NCI-H774 (cell line): ENCODE results near the gene SPEN.
"Not testable (repeated sequence)": the region's sequence is repeated elsewhere in the genome, so short reads cannot be mapped to it uniquely, and the experiment has no call there.

Experiments used
- DNase-seq: peaks from one replicate; lab custom pipeline; 2025; lab: John Stamatoyannopoulos, UW

Gene SPEN

GRCh38 chr1:15896841-15897610 is 49.5 kb downstream of the SPEN start:
- not testable (repeated sequence) for DNase-seq

DNA sequence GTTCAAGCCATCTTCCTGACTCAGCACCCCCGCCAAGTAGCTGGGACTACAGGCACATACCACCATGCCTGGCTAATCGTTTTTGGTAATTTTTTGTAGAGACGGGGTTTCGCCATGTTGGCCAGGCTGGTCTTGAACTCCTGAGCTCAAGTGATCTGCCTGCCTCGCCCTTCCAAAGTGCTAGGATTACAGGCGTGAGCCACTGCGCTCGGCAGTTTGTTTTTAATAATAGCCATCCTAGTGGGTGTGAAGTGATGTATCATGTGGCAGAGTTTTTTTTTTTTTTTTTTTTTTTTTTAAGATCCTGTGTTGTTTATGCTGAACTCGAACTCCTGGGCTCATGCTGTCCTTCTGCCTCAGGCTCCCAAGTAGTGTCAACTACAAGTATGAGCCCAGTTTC is 51.8 kb downstream of the SPEN start:
- DNase-seq, result no peak

- DNase-seq, result no peak
These were observed 53.3 kb downstream of the SPEN start for GRCh38 chr1:15900662-15901279.

- no peak for DNase-seq
These were observed 55.4 kb downstream of the SPEN start for GRCh38 chr1:15902882-15903281.

DNA sequence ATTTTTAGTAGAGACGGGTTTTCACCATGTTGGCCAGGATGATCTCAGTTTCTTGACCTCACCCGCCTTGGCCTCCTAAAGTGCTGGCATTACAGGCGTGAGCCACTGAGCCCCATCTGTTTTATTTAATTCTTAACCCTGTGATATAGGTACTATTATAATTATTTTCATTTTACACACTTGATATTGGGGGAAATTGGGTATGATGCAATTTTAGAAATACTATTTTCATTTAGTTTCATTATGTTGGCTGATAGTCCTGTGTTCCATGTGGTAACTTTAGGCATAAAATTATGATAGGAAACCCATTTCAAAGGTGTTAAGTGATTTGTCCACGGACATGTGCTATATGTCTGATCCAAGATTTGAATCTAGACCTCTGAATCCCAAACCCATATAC is 61.1 kb downstream of the SPEN start:
- no peak for DNase-seq

DNA sequence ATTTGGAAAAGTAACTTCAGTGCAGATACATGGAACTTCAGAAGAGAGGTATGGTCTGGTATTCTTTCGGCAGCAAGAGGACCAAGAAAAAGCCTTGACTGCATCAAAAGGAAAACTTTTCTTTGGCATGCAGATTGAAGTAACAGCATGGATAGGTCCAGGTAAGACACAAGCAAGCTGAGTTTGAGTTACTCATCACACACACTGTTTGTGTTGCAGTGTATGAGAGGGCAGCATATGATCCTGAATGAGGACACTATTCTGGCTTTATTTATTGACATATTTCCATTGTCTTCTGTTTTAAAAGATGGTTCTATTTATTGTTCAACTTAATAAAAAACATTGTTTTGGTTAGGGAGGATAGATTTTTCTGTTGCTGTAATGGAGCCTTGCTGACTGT is 63.6 kb downstream of the SPEN start:
- no peak for DNase-seq

DNA sequence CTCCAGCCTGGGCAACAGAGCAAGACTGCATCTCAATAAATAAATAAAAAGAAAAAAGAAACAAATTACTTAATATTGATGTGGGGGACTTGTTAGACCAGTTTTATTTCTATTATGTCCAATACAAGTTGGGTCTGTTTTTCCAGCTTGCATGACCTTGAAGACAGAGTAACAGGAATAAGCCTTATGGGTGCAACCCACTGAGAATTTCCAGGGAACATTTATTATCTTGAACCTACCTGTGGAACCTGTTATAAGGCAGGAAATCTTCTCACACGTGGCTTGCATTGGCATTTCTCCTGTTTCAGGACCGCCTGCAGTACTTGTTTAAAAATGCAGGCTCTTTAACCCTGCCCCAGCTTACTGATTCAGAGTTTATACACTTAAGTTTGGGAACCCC is 64.4 kb downstream of the SPEN start:
- DNase-seq, result no peak

- not testable (repeated sequence) for DNase-seq
These were observed 66.1 kb downstream of the SPEN start for GRCh38 chr1:15913607-15914006.

- DNase-seq, result no peak
These were observed 68.5 kb downstream of the SPEN start for GRCh38 chr1:15915991-15916390.

DNA sequence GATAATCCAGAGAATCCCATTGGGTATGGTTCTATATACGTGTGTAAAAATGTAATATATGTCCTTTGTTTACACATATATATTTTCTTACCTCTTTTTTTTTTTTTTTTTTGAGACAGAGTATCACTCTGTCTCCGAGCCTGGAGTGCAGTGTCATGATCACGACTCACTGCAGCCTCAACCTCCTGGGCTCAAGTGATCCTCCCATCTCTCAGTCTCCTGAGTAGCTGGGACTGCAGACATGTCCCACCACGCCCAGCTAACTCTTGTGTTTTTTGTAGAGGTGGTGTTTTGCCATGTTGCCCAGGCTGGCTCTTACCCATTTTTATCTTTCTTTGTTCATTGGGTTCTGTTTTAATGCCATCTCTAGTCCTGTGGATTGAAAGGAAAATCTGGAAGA is 68.9 kb downstream of the SPEN start:
- DNase-seq, result no peak

DNA sequence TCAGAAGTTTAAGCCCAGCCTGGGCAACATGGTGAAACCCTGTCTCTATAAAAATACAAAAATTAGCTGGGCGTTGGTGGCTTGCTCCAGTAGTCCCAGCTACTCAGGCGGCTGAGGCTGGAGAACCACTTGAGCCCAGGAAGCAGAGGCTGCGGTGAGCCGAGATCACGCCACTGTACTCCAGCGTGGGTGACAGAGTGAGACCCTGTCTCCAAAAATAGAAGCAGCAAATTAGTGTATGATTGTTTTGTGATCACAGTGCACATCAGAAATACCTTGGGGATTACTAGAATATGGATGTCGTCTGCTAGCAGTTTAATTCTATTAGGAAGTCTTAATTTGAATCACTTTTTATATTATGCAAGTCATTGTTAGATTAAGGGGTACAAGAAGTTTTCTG is 69.4 kb downstream of the SPEN start:
- no peak for DNase-seq

- DNase-seq, result no peak
These were observed 71.6 kb downstream of the SPEN start for GRCh38 chr1:15918962-15919715.

- no peak for DNase-seq
These were observed 75.7 kb downstream of the SPEN start for GRCh38 chr1:15923241-15923640.

DNA sequence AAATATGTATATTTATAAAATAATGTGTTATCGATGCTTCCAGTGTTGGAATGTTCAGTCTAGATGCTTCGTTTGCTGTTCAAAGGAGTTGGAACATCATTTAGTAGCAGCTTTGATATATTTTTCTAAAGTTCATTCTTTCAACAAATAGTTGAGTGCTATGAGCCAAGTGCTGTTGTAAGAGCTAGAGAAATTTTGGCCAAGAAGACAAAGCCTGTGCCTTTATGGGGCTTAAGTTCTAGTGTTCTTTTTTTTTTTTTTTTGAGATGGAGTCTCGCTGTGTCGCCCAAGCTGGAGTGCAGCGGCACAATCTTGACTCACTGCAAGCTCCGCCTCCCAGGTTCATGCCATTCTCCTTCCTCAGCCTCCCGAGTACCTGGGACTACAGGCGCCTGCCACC is 78.9 kb downstream of the SPEN start:
- not testable (repeated sequence) for DNase-seq

DNA sequence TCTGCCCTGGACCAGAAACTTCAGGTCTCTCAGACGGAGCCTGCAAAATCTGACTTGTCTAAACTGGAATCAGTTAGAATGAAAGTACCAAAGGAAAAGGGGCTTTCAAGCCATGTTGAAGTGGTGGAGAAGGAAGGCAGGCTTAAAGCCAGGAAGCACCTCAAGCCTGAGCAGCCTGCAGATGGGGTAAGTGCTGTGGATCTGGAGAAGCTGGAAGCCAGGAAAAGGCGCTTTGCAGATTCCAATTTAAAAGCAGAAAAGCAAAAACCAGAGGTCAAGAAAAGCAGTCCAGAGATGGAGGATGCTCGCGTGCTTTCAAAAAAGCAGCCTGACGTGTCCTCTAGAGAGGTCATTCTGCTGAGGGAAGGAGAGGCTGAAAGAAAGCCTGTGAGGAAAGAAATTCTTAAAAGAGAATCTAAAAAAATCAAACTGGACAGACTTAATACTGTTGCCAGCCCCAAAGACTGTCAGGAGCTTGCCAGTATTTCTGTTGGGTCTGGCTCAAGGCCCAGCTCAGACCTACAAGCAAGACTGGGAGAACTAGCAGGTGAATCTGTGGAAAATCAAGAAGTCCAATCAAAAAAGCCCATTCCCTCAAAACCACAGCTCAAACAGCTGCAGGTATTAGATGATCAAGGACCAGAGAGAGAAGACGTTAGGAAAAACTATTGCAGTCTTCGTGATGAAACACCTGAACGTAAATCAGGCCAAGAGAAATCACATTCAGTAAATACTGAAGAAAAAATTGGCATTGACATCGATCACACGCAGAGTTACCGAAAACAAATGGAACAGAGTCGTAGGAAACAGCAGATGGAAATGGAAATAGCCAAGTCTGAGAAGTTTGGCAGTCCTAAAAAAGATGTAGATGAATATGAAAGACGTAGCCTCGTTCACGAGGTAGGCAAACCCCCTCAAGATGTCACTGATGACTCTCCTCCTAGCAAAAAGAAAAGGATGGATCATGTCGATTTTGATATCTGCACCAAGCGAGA is 81.8 kb downstream of the SPEN start:
- no peak for DNase-seq

- no peak for DNase-seq
These were observed 83.9 kb downstream of the SPEN start for GRCh38 chr1:15931401-15931800.

- no peak for DNase-seq
These were observed 84.4 kb downstream of the SPEN start for GRCh38 chr1:15931884-15932283.

DNA sequence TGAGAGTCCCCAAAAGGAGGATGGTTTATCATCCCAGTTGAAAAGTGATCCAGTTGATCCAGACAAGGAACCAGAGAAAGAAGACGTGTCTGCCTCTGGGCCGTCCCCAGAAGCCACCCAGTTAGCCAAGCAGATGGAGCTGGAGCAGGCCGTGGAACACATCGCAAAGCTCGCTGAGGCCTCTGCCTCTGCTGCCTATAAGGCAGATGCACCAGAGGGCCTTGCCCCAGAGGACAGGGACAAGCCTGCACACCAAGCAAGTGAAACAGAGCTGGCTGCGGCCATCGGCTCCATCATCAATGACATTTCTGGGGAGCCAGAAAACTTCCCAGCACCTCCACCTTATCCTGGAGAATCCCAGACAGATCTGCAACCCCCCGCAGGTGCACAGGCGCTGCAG is 85.1 kb downstream of the SPEN start:
- DNase-seq, result no peak

GRCh38 chr1:15933684-15934083 is 86.2 kb downstream of the SPEN start:
- no peak for DNase-seq

DNA sequence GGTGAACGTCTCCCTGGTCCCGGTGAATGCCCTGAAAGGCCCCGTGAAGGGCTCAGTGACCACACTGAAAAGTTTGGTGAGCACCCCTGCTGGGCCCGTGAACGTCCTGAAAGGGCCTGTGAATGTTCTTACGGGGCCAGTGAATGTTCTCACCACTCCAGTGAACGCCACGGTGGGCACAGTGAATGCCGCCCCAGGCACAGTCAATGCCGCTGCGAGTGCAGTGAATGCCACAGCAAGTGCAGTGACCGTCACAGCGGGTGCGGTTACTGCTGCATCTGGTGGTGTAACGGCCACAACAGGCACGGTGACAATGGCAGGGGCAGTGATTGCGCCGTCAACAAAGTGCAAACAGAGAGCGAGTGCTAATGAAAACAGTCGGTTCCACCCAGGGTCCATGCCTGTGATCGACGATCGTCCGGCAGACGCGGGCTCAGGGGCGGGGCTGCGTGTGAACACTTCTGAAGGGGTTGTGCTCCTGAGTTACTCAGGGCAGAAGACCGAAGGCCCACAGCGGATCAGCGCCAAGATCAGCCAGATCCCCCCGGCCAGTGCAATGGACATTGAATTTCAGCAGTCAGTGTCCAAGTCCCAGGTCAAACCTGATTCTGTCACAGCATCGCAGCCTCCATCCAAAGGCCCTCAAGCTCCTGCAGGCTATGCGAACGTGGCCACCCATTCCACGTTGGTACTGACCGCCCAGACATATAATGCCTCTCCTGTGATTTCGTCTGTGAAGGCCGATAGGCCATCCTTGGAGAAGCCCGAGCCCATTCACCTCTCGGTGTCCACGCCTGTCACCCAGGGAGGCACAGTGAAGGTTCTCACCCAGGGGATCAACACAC is 86.9 kb downstream of the SPEN start:
- no peak for DNase-seq
